GM12873 (cell line): ENCODE measurements around the gene ARPIN.

Source experiments
- TF ChIP-seq, protein P1 (sequence below): IDR thresholded peaks from 2 replicates; pipeline ENCODE4 v1.5.1; 2012; ENCODE audit warnings: low read depth, mild to moderate bottlenecking, moderate library complexity, low read length, control low read depth; ENCODE audit not compliant: insufficient read depth; ENCODE audit errors: missing control alignments

ARPIN gene

DNA sequence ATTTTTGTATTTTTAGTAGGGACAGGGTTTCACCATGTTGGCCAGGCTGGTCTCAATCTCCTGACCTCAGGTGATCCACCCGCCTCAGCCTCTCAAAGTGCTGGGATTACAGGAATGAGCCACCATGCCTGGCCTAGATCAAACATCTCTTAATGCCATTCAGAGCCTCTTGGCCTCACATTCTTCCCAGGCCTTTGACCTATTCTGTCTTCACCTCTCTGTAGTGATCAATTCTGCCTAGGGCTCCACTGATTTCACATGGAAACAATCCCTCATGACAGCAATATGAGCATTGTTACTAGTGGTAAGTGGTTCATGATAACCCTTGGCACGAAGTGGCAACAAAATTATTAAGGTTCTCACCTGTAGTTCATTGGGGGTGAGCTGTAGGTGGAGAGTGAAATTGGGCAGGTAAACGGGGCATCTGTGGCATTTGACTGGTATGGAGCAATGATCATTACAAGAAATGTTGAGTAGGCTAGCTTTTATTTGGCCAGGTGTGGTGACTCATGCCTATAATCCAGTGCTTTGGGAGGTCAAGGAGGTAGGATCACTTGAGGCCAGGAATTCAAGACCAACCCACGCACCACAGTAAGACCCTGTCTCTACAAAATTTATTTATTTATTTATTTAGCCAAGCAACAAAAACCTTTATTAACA is 4.8 kb upstream of the ARPIN start:
- TF ChIP-seq, protein P1, sequence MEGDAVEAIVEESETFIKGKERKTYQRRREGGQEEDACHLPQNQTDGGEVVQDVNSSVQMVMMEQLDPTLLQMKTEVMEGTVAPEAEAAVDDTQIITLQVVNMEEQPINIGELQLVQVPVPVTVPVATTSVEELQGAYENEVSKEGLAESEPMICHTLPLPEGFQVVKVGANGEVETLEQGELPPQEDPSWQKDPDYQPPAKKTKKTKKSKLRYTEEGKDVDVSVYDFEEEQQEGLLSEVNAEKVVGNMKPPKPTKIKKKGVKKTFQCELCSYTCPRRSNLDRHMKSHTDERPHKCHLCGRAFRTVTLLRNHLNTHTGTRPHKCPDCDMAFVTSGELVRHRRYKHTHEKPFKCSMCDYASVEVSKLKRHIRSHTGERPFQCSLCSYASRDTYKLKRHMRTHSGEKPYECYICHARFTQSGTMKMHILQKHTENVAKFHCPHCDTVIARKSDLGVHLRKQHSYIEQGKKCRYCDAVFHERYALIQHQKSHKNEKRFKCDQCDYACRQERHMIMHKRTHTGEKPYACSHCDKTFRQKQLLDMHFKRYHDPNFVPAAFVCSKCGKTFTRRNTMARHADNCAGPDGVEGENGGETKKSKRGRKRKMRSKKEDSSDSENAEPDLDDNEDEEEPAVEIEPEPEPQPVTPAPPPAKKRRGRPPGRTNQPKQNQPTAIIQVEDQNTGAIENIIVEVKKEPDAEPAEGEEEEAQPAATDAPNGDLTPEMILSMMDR: no peak

- TF ChIP-seq, protein P1: no peak
Observed at GRCh38 chr15:89916660-89917059, 3.9 kb upstream of the ARPIN start.

- TF ChIP-seq, protein P1: no peak
Observed at GRCh38 chr15:89912145-89912673, 543 bp downstream of the ARPIN start.

DNA sequence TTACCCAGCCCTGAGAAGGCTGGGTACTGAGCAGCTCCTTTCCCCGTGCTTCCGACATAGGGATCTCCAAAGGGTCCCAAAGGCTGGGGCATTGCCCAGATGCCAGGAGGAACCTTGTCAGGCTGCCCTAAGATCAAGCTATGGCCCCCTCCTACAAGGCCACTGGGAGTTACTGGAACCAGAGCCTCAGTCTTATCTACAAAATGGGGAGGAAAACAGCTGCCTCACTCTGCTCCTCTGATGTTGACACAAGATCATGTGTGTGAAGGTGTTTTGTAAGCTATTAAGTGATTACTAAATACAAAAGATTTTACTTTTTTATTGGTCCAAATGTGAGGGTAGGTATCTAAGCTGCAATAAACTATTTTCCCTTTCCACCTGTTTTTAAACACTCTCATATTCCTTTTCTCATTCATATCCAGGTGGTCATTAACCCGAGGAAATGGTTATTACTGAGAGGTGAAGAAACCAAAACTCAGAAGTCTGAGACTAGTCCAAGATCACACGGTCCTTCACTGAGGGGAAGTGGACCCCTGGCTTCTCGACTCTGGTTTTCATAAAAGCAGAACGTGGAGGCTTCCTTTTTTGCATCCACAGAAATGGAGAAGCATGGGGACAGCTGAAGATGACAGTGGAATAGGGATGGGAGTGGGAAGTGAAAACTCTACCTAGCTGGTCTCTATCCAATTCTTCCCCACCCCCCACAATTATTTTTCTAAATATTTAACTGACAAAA is 1.7 kb downstream of the ARPIN start:
- TF ChIP-seq, protein P1: no peak

DNA sequence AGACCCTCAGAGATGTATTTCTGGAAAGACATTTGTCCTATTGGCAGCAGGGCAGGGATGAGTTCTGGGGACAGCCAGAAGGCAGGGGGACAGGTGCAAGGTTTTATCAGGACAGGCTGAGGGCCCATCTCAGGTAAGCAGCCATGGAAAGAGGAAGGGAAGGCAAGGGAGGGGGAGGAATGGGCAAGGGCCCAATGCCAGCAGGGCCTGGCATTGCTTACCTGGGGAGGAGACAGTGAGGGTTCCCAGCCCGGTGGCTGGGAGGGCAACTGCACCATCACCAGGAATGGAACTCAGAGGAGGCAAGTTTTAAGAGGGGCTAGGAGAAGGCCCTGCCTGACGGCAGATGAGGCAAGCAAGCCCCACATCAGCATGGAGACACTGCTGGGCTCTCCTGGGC is 3.1 kb downstream of the ARPIN start:
- TF ChIP-seq, protein P1: peak; percentile 8

DNA sequence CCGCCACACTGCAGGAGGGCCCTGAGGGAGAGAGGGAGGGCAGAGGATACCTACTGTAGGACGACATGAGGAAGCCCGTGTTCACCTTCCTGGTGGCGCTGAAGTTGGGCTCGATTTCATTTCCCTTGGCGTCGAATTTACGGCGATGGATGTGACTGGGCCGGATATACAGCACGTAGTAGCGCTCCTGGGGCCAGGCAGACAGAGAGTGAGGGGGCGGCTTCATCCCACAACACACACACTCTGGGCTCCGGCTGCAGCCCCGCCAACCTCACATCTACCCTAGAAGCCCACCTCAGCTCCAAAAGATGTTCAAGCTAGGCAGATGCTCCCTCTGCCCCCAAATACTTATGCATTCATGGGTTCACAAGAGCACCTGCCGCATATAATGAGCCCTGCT is 4.5 kb downstream of the ARPIN start:
- TF ChIP-seq, protein P1: no peak

- TF ChIP-seq, protein P1: no peak
Observed at GRCh38 chr15:89907289-89907688, 5.5 kb downstream of the ARPIN start.
